Hepatocyte (in vitro differentiated cells): ENCODE data around the gene SLC25A33.

Experiments used
- CTCF ChIP-seq: fragments of 200-600 bp; sonication (generic); IDR thresholded peaks from 2 replicates; pipeline ENCODE4 v1.5.1; 2016; ENCODE audit warnings: antibody characterized with exemption, mild to moderate bottlenecking; ENCODE audit not compliant: poor library complexity
- EZH2 ChIP-seq: fragments of 200-600 bp; sonication (generic); IDR thresholded peaks from 2 replicates; pipeline ENCODE4 v1.6.1; 2016; ENCODE audit warnings: antibody characterized with exemption, mild to moderate bottlenecking, borderline replicate concordance

- TF ChIP-seq CTCF (no peak), EZH2 (no peak)
Observed at GRCh38 chr1:9611716-9612115, 72.5 kb downstream of the SLC25A33 start.
